GM19372 (cell line): ENCODE results near the gene FAM25A.
"Not testable (repeated sequence)": the region's sequence is repeated elsewhere in the genome, so short reads cannot be mapped to it uniquely, and the experiment has no call there.

Experiments
- ATAC-seq: cut with Tn5 transposase; IDR thresholded peaks from one replicate; pipeline ENCODE4 v1.9.1; 2021; ENCODE audit warnings: mild to moderate bottlenecking, low read depth, moderate library complexity; ENCODE audit not compliant: unreplicated experiment

Gene FAM25A

DNA sequence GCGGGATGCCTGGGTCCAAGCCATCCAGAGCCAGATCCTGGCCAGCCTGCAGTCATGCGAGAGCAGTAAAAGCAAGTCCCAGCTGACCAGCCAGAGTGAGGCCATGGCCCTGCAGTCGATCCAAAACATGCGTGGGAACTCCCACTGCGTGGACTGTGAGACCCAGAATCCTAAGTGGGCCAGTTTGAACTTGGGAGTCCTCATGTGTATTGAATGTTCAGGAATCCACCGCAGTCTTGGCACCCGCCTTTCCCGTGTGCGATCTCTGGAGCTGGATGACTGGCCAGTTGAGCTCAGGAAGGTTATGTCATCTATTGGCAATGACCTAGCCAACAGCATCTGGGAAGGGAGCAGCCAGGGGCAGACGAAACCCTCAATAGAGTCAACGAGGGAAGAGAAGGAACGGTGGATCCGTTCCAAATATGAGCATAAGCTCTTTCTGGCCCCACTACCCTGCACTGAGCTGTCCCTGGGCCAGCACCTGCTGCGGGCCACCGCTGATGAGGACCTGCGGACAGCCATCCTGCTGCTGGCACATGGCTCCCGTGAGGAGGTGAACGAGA, 10.9 kb upstream of the FAM25A start:
- ATAC-seq, result not testable (repeated sequence)

DNA sequence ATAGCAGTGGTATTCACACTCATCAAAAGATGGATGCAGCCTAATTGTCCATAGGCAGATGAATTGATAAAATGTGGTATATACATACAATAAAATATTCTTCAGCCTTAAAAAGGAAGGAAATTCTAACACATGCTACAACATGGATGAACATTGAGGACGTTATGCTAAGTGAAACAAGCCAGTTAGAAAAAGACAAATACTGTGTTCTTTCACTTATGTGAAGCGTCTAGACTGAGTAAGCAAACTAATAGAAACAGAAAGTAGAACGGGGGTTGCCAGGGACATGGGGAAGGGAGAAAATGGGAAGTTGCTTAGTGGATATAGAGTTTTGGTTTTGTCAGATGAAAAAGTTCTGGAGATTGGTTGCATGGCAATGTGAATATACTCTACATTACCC, 6.6 kb upstream of the FAM25A start:
- ATAC-seq, result not testable (repeated sequence)

DNA sequence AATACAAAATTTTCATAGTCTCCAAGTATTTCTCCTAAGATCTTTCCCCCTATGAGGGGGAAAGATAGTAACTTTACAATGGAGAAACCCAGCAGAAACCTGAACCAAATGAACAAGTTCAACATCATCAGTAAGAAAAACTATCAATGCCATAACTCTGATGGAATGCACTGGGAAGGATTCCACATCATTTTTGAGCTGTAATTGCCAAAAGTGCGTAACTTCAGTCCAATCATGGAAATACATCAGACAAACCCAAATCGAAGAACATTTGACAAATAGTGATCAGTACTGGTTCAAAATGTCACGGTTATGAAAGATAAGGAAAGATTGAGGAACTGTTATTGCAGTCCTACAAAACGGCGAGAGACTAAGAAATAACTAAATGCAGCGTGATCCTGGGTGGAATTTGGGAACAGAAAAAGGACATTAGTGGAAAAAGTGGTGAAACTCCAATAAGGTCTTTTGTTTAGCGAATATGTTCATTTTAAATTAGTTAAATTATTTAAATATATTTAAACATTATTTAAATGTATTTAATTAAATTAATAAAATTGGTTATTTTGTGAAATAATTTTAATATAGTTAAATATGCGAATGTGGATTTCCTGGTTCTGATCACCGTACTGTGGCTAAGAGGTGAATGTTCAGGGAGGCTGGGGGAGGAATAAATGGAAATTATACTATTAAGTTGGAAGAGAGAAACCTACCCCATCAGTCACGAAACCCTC, 4.9 kb upstream of the FAM25A start:
- not testable (repeated sequence) for ATAC-seq

DNA sequence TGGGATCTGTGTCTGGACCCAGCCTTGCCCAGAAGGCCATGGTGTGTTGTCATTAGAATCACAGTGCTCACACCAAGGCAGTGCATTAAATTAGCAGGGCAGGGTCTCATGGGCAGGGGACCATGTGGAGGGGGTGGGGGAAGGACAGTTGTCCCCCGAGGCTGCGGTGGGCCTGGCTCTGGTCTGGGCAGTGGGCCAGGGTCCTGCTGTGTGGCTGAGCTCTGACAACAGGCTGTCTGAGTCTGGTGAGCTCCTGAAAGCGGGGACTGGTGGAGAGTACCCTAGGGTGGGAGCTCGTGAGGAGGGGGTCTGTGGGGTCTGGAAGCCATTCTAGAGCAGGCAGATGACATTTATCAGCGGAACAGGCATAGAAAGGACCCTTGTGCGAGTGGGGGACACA, 2.0 kb upstream of the FAM25A start:
- ATAC-seq, result not testable (repeated sequence)

DNA sequence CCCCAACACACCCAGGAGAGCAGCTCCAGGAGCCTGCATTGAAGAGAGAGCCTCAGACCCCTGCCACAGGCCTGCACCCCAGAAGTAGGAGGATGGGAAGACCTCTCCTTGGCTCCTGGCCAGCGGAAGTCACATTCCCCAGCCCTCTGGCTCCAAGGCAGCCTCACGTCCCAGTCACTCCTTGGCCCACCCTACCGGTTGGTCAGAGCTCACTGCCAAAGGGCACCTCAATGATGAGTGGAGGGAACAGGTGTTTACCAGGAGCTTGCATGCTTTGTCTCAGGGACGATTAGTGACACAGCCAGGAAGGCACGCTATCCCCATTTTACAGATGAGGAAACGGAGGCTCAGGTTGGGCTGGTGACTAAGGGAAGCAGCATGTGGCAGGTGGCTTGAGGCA, 1.0 kb upstream of the FAM25A start:
- not testable (repeated sequence) for ATAC-seq

DNA sequence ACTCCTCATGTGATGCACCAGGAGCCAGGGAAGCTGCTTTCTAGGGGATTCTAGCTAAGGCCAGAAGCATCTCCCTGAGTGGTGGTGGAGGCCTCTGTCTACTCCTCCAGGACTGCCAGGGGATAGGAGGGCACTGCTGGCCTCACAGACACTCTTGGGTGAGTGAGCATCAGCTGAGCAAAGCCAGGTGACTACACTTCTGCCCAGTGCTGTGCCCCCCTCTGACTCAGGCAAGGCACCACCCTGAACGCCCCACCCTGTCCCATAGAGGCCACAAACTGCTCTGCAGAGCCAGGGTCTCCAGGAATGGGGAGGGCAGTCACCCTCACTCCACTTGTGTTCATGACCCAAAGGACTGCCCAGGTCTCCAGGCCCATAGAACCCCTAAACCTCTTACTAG, 590 bp upstream of the FAM25A start:
- ATAC-seq, result not testable (repeated sequence)

DNA sequence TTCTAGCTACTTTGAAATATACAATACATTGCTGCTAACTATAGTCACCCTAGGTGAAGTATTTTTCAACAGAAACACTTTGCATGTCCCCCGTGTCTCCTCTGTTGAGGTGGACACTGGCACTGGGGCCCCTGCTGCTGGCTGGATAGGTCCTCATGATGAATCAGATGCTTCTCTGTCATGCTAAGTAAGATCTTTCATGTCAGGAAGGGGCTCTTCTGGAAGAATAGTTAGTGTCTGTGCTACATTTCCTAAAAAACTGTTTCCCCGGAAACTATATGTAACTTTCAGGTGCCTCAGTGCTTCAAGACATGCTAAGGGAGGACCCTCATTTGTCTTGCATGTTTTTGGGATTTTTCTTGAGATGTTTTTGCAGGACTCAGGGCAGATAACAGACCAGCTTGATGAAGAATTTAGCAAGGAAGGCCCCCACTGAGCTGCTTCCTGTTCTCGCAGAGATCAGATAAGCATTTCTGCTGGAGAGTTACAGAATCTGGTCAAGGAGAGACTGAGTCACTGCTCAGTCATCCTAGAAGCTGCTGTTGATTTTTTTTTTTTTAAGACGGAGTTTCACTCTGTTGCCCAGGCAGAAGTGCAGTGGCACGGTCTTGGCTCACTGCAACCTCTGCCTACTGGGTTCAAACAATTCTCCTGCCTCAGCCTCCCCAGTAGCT, 5.3 kb downstream of the FAM25A start:
- ATAC-seq, result not testable (repeated sequence)

DNA sequence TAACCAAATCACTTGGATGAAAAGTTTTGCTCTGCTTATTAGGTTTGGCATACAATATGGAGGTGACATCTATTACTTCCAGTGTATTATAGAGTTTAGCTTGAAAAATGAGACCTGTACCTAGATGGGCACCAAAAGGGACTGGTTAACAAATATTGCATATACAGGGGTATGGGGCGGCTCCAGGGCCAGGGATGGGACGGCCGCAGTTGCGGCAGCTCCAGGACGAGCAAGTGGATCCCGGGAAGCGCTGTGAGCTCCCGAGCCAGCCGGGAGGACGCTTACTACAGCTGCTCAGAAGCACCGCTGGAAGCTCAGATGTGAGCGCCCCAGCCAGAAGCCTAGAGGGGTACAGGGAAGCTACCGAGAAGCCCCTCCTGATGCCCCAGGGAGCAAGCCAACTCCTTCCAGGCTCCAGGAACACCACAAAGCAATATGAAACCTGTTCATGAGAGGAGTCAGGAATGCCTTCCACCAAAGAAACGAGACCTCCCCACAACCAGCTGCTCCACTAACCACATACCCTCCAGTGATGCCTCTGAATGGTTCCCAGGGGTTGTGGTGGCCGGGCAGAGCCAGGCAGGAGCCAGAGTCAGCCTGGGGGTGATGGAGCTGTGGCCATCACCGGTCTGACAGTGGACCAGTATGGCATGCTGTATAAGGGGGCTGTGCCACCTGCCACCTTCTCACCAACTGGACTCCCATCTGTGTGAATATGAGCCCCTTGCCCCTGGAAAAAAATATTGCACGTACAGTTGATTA, 6.8 kb downstream of the FAM25A start:
- ATAC-seq, result not testable (repeated sequence)

DNA sequence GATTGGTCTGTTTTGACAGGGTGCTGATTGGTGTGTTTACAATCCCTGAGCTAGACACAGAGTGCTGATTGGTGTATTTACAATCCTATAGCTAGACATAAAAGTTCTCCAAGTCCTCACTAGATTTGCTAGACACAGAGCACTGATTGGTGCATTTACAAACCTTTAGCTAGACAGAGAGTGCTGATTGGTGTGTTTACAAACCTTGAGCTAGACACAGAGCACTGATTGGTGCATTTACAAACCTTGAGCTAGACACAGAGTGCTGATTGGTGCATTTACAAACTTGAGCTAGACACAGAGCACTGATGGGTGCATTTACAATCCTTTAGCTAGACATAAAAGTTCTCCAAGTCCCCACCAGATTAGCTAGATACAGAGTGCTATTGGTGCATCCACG, 10.3 kb downstream of the FAM25A start:
- ATAC-seq, result not testable (repeated sequence)

DNA sequence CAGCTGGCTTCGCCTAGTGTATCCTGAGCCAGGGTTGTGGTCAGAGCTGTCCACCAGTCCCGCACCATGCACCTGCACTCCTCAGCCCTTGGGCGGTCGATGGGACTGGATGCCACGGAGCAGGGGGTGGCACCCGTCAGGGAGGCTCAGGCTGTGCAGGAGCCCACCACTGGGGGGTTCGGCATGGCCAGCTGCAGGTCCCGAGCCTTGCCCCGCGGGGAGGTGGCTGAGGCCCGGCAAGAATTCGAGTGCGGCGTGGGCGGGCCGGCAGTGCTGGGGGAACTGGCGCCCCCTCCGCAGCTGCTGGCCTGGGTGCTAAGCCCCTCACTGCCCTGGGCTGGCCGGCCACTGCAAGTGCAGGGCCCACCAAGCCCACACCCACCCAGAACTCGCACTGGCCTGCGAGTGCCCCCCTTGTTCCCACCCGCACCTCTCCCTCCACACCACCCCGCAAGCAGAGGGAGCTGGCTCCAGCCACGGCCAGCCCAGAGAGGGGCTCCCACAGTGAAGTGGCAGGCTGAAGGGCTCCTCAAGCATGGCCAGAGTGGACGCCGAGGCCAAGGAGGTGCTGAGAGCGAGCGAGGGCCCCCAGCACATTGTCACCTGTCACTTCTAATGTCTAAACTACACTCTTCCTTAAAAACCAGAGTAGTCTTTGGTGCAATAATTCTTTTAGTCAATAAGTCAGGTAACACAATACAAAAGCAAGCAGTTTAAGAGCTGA, 11.0 kb downstream of the FAM25A start:
- no peak for ATAC-seq

DNA sequence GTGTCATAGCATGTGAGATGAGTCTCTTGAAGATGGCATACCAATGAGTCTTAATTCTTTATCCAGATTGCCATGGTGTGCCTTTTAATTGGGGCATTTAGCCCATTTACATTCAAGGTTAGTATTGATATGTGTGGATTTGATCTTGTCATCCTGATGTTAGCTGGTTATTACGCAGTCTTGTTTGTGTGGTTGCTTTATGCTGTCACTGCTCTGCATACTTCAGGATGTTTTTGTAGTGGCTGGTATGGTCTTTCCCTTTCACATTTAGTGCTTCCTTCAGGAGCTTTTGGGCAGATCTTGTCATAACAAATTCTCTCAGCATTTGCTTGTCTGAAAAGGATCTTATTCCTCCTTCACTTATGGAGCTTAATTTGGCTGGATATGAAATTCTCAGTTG, 16.5 kb downstream of the FAM25A start:
- no peak for ATAC-seq

DNA sequence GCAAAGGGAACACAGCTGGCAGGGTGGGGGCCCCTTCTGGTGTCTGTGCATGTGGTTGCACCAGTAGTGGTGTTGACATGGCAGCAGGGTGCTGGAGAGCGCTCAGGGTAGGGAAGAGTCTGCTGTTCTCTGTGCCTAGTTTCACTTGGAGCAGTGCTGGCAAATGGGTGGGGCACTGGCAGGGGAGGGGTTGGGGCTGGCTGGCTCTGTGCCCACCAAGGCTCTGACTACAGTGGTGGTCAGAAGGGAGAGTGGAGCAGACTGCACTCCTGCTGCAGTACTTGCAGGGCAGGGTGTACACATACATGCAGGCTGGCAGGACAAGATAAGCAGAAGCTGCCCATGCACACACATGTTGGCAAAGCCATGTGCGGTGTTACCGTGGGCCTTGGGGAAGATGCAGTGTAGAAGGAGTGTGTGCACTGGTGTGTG, 18.2 kb downstream of the FAM25A start:
- ATAC-seq, result no peak

DNA sequence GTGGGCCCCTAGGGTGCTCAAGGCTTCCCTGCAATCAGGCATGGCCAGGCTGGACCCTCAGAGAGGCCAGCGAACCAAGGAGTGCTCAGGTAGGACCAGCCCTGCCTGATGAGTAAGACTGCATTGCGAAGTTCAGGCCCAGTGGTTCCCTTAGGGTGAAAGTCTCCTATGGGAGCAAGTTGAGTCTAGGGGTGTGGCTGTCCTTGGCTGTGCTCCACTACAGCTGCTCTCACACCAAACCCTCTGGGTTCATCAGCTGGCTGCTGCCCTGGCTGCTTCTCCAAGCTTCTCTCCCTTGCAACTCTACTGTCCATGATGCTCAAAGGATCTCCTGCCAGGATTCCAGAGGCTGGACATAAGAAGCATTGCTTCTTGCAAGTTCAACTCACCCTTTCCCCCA, 18.7 kb downstream of the FAM25A start:
- ATAC-seq, result no peak

DNA sequence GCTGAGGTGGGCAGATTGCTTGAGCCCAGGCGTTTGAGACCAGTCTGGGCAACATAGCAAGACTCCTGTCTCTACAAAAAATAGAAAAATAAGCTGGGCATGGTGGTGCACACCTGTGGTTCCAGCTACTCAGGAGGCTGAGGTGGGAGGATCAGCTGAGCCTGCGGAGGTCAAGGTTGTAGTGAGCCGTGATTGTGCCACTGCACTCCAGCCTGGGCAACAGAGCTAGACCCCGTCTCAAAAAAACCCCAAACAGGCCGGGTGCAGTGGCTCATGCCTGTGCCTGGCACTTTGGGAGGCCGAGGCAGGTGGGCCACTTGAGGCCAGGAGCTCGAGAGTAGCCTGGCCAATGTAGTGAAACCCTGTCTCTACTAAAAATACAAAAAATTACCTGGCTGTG, 23.5 kb downstream of the FAM25A start:
- ATAC-seq, result not testable (repeated sequence)

DNA sequence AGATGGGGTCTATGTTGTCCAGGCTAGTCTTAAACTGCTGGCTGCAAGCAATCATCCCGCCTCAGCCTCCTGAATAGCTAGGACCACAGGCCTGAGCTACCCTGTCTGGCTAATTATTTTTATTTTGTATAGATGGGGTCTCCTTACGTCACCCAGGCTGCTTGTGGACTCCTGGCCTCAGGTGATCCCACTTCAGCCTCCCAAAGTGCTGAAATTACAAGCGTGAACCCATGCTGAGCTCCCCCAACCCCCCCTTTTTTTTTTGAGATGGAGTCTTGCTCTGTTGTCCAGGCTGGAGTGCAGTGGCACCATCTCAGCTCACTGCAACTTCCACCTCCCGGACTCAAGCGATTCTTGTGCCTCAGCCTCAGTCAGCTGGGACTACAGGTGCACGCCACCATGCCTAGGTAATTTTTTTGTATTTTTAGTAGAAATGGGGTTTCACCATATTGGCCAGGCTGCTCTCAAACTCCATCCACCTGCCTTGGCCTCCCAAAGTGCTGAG, 25.4 kb downstream of the FAM25A start:
- no peak for ATAC-seq

DNA sequence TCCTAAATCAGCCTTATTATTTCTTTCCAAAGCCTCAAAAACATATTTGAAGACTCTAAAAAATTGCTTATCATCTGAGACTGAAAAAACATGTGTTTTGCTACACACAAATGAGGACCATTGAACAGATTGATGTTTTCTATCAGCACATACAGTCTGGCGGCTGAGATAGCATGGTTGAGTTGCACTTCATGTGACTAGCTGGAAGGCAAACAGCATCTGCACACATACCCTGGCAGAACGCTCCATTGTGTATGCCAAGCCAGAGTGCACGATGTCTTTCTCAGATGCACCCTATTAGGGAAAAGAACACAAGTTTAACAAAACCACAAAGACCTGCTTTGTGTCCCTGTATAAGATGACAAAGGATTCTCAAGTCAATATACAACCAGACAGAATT, 33.0 kb downstream of the FAM25A start:
- no peak for ATAC-seq

DNA sequence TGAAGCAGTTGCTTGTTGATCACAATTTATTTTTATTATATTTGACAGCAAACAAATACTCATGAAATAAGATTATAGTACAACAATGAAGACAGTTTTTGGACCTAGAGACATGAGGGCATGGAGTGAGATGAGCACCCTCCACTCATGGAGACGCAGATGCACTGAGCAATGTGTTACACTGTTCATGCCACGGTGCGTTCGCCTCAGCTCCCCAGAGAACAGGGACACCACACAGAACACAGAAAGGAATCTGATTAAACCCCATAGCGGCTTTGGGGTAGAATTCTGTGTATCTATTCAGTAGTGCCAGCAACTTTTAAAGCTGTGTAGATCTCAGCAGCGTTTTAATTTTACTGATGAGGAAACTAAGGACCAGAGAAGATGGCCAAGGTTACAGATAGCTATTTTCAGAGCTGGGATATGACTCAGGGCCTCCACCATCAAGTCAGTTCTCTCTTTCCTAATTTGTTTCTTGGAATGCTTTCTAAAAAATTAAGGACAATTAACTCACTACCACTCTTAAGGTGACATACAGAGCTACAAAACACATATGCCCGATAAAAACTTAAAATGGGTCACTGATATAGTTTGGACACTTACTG, 33.6 kb downstream of the FAM25A start:
- ATAC-seq, result no peak

DNA sequence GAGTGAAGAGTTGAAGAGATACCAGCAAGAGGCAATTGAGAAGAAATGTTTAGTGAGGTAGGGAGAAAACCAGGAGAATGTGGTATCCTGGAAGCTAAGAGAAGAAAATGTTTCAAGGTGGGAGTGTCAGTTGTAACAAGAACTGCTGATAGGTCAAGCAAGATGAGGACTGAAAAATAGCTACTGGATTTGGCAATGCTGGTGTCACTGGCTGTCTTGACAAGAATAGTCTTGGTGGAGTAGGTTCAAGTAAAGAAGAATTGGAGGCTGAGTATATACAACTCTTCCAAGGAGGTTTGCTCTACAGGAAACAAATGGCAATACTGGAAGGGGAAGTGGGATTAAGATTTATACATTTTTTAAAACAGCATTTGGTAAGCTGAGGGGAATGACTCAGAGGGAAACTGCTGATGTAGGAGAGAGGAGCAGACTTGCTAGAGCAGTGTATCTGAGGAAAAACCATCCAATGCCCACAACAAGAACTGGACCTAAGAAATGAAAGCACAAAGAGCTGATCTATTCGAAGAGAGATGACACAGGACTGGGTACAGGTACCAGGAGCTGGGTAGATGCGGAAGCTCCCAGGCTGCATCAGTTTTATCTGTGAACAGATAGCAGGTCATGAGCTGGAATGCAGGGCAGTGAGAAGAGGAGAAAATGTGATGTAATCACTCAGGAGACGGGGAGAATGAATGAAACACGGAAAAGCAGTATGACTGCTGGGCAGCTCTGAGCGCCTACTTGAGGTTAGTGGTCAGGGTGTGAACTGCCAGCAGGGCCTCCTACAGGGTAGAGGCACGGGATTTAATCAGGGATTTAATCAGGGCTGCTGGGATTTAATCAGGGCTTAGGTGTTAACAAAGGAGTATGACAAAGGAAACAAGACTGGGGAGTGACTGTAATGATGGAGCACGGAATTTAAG, 34.5 kb downstream of the FAM25A start:
- no peak for ATAC-seq

DNA sequence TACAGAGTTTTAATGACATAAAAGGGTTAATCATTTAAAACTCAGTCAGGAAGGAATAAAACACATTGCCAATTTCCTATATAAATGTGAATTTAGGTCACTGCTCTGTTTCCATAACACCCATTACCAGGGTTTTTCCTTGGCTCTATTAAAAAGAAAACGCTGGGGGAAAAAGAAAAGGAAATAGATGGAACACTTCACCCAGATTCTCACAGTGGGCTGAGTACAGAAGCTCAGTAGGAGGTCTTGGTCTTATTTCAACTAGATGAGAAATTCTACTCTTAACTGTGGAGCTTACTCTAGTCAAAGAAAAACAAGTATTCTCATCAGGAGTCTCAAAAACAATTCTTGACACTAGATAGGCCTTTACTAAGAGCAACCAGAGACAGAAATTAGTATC, 38.1 kb downstream of the FAM25A start:
- ATAC-seq, result no peak
